Progenitor cell of endocrine pancreas (in vitro differentiated cells): ENCODE results near the gene CA12. TPM values are rescaled to one million over a fixed set of nuclear protein-coding genes. Genes with fewer than 3 reads are reported as not detected.

Source experiments
- DNase-seq: peaks from one replicate; pipeline ENCODE4 v3.0.0; 2021; ENCODE audit warnings: low spot score; ENCODE audit not compliant: unreplicated experiment
- H3K27ac Mint-ChIP-seq: 2 replicates; pipeline ENCODE4 v1.8.0; 2021; ENCODE audit warnings: mild to moderate bottlenecking, moderate library complexity, mixed read lengths
- H3K27me3 Mint-ChIP-seq: 2 replicates; pipeline ENCODE4 v1.8.0; 2021; ENCODE audit warnings: mixed read lengths
- H3K36me3 Mint-ChIP-seq: 2 replicates; pipeline ENCODE4 v1.8.0; 2022; ENCODE audit warnings: mixed read lengths; ENCODE audit not compliant: insufficient read depth
- H3K4me1 Mint-ChIP-seq: 2 replicates; pipeline ENCODE4 v1.8.0; 2021; ENCODE audit warnings: low read depth, mixed read lengths
- H3K4me3 Mint-ChIP-seq: 2 replicates; pipeline ENCODE4 v1.8.0; 2021; ENCODE audit warnings: low read depth, mild to moderate bottlenecking, moderate library complexity, mixed read lengths
- H3K9me3 Mint-ChIP-seq: 2 replicates; pipeline ENCODE4 v1.8.0; 2021; ENCODE audit warnings: low read depth, mixed read lengths
- CTCF ChIP-seq: fragments of 200-600 bp; sonication (generic); IDR thresholded peaks from one replicate; pipeline ENCODE4 v1.5.0; 2021; ENCODE audit warnings: antibody characterized with exemption, mild to moderate bottlenecking; ENCODE audit not compliant: unreplicated experiment
- total RNA-seq: library from RNA; stranded (reverse); gene quantifications from 2 replicates; pipeline ENCODE4 v1.2.1, GENCODE V29; 2021

Gene CA12
- total RNA-seq, 1 donor from 2014 or later: 0.38 TPM

- H3K27me3 Mint-ChIP-seq: peaks cover 8% of the 10 kb centered on the region
- no peak overlapping the region for H3K27ac Mint-ChIP-seq
- no peak for DNase-seq
- no peak overlapping the region for H3K4me3 Mint-ChIP-seq
- no peak for TF ChIP-seq CTCF
- H3K4me1 Mint-ChIP-seq: peaks cover 7% of the 10 kb centered on the region
- H3K9me3 Mint-ChIP-seq: no peaks in the 10 kb centered on the region
- no peaks in the 10 kb centered on the region for H3K36me3 Mint-ChIP-seq
Observed at GRCh38 chr15:63353887-63354286, 27.8 kb downstream of the CA12 start.

- Mint-ChIP-seq H3K27me3 (peaks cover 5% of the 10 kb centered on the region), H3K27ac (no peak overlapping the region), H3K4me3 (no peak overlapping the region), H3K9me3 (no peaks in the 10 kb centered on the region), H3K36me3 (no peaks in the 10 kb centered on the region), H3K4me1 (peaks cover 7% of the 10 kb centered on the region)
- no peak for DNase-seq
- no peak for TF ChIP-seq CTCF
Observed at GRCh38 chr15:63353261-63353660, 28.4 kb downstream of the CA12 start.

- Mint-ChIP-seq H3K36me3 (no peaks in the 10 kb centered on the region), H3K4me1 (peaks cover 7% of the 10 kb centered on the region), H3K27ac (no peak overlapping the region), H3K27me3 (peaks cover 1% of the 10 kb centered on the region), H3K4me3 (no peak overlapping the region), H3K9me3 (no peaks in the 10 kb centered on the region)
- no peak for DNase-seq
- TF ChIP-seq CTCF: no peak
Observed at GRCh38 chr15:63352808-63353207, 28.8 kb downstream of the CA12 start.

- DNase-seq: no peak
- Mint-ChIP-seq H3K36me3 (no peaks in the 10 kb centered on the region), H3K27ac (no peak overlapping the region), H3K27me3 (peaks cover 4% of the 10 kb centered on the region), H3K9me3 (no peaks in the 10 kb centered on the region), H3K4me1 (peaks cover 8% of the 10 kb centered on the region), H3K4me3 (no peak overlapping the region)
- no peak for TF ChIP-seq CTCF
Observed at GRCh38 chr15:63351170-63351569, 30.5 kb downstream of the CA12 start.

GRCh38 chr15:63350178-63350621, 31.4 kb downstream of the CA12 start:
- TF ChIP-seq CTCF: no peak
- Mint-ChIP-seq H3K9me3 (no peaks in the 10 kb centered on the region), H3K36me3 (no peaks in the 10 kb centered on the region), H3K4me3 (no peak overlapping the region), H3K27me3 (peaks cover 4% of the 10 kb centered on the region), H3K4me1 (peaks cover 6% of the 10 kb centered on the region), H3K27ac (no peak overlapping the region)
- no peak for DNase-seq
